Aorta (tissue), 5 donors: Measurements from ENCODE around the gene EPM2AIP1. TPM values are rescaled to one million over a fixed set of nuclear protein-coding genes. Genes with fewer than 3 reads are reported as not detected.

Experiments
- ATAC-seq: fragments of 200-7000 bp; cut with Tn5 transposase; one replicate; pipeline ENCODE4 v1.9.1; 2022; ENCODE audit warnings: moderate library complexity; ENCODE audit not compliant: low FRiP score
- DNase-seq, 2 donors: peaks; one replicate each; pipeline ENCODE4 v3.0.0-alpha.2; 2020
- H3K27ac ChIP-seq, 2 donors: one replicate each; pipeline ENCODE4 v1.5.1; 2013; ENCODE audit warnings: low read length in 2 of 2, mild to moderate bottlenecking in 2 of 2, moderate library complexity in 2 of 2, control low read depth in 1 of 2, inconsistent platforms in 1 of 2, low read depth in 1 of 2
- H3K27me3 ChIP-seq, 2 donors: one replicate each; pipeline ENCODE4 v1.6.1; 2013; ENCODE audit warnings: control low read depth in 1 of 2, low read length in 1 of 2, mild to moderate bottlenecking in 1 of 2, moderate library complexity in 1 of 2; ENCODE audit not compliant: insufficient read depth in 2 of 2, control insufficient read depth in 1 of 2
- H3K36me3 ChIP-seq, 2 donors: one replicate each; pipeline ENCODE4 v1.6.1; 2013; ENCODE audit warnings: control low read depth in 1 of 2, low read length in 1 of 2, mild to moderate bottlenecking in 1 of 2; ENCODE audit not compliant: insufficient read depth in 2 of 2, control insufficient read depth in 1 of 2
- H3K4me1 ChIP-seq, 2 donors: one replicate each; pipeline ENCODE4 v1.6.1; 2013; ENCODE audit warnings: low read length in 2 of 2, control low read depth in 1 of 2, mild to moderate bottlenecking in 1 of 2, moderate library complexity in 1 of 2; ENCODE audit not compliant: insufficient read depth in 2 of 2, control insufficient read depth in 1 of 2
- H3K4me3 ChIP-seq, 2 donors: one replicate each; pipeline ENCODE4 v1.5.1; 2013; ENCODE audit warnings: low read length in 2 of 2, control low read depth in 1 of 2, mild to moderate bottlenecking in 1 of 2
- H3K9me3 ChIP-seq: one replicate; pipeline ENCODE4 v1.6.1; 2013; ENCODE audit warnings: mild to moderate bottlenecking, low read length; ENCODE audit not compliant: control insufficient read depth
- WGBS, 2 donors: extraction: QIAGEN DNeasy Blood & Tissue Kit; methylation state at CpG; one replicate each; pipeline ENCODE4 v1.1.7; 2013; 5-methylcytosine and 5-hydroxymethylcytosine counted together
- intact Hi-C, 2 donors: fragments of 100-400 bp; cut with DNase I; formaldehyde crosslinking; loops; one replicate each; pipeline versions ENCODE4 v1.14.2 to v1.15.0; 2022
- polyA plus RNA-seq, 2 donors: library from polyadenylated mRNA; stranded (reverse); fragments of 200-250 nt; gene quantifications; one replicate each; pipeline ENCODE4 v1.2.3, GENCODE V29; 2013
- total RNA-seq, 2 donors: library from RNA; stranded (reverse); fragmentation: NEBNext Ultra II Directional; extraction: Animal tissue kit (Norgen Biotek cat#: 25700); gene quantifications; one replicate each; pipeline ENCODE4 v1.2.1, GENCODE V29; 2021
- donor health status: healthy with polysubstance abuse.
- donor health status: Bipolar disorder and iron deficiency.
- donor health status: DM: no; HTN: no; CAD: no.
- donor health status: DM: no; HTN: no; CAD: no.
- donor health status: DM: yes; HTN: yes; CAD: no.

Gene EPM2AIP1
- total and polyA plus RNA-seq, 4 donors: 2.5 to 21.0 (median 15.4) TPM

- Histone ChIP-seq H3K4me1 (no peaks in the 10 kb centered on the region), H3K36me3 (peaks cover 9 to 17% of the 10 kb centered on the region in 2 donors), H3K27ac (no peak overlapping the region), H3K4me3 (no peak overlapping the region), H3K27me3 (no peaks in the 10 kb centered on the region), H3K9me3 (no peaks in the 10 kb centered on the region)
- ATAC-seq: no peak
- WGBS, 2 donors: 97 to 100% methylated on average over 3 of the region's 3 CpGs
- no peak for DNase-seq
- intact Hi-C loops: no loop called here
These were observed 24.8 kb upstream of the EPM2AIP1 start for GRCh38 chr3:37017683-37018082.

GRCh38 chr3:37016903-37017302, 24.0 kb upstream of the EPM2AIP1 start:
- intact Hi-C loops: no loop called here
- no peak for DNase-seq
- no peak for ATAC-seq
- Histone ChIP-seq H3K4me1 (no peaks in the 10 kb centered on the region), H3K36me3 (peaks cover 4 to 15% of the 10 kb centered on the region in 2 donors), H3K4me3 (no peak overlapping the region), H3K9me3 (no peaks in the 10 kb centered on the region), H3K27me3 (no peaks in the 10 kb centered on the region), H3K27ac (no peak overlapping the region)
- 90 to 94% methylated on average over 8 of the region's 8 CpGs for WGBS, 2 donors

- Histone ChIP-seq H3K4me1 (no peaks in the 10 kb centered on the region), H3K36me3 (peaks cover 4 to 7% of the 10 kb centered on the region in 2 donors), H3K27me3 (no peaks in the 10 kb centered on the region), H3K27ac (no peak overlapping the region), H3K4me3 (no peak overlapping the region), H3K9me3 (no peaks in the 10 kb centered on the region)
- DNase-seq (no peak), ATAC-seq (no peak)
- WGBS, 2 donors: 93 to 94% methylated on average over 5 of the region's 5 CpGs
- intact Hi-C loops: no loop called here
These were observed 22.7 kb upstream of the EPM2AIP1 start for GRCh38 chr3:37015642-37016041.

- H3K27me3 ChIP-seq: no peaks in the 10 kb centered on the region
- H3K36me3 ChIP-seq: peaks cover 4 to 5% of the 10 kb centered on the region in 2 donors
- intact Hi-C loops: no loop called here
- H3K4me1 ChIP-seq: no peaks in the 10 kb centered on the region
- ATAC-seq: no peak
- no peak for DNase-seq
- WGBS, 2 donors: 80 to 86% methylated on average over 2 of the region's 2 CpGs
- H3K9me3 ChIP-seq: no peaks in the 10 kb centered on the region
- H3K27ac ChIP-seq: no peak overlapping the region
- no peak overlapping the region for H3K4me3 ChIP-seq
These were observed 21.7 kb upstream of the EPM2AIP1 start for GRCh38 chr3:37014620-37015019.

- Histone ChIP-seq H3K4me1 (no peaks in the 10 kb centered on the region), H3K27me3 (no peaks in the 10 kb centered on the region), H3K9me3 (no peaks in the 10 kb centered on the region), H3K4me3 (peak within 1 kb of the TSS; percentile 52 to 76), H3K36me3 (peaks cover 0 to 2% of the 10 kb centered on the region in 2 donors), H3K27ac (peak within 1 kb of the TSS; percentile 88 to 96)
- intact Hi-C loops: no loop called here
- WGBS, 2 donors: 1% methylated on average over 47 of the region's 47 CpGs
- ATAC-seq: peak; percentile 98
- peak; percentile 97 to 98 for DNase-seq
These were observed 674 bp upstream of the EPM2AIP1 start, which contains the start of gene MLH1 for GRCh38 chr3:36993326-36994283. Gene MLH1 (plus strand): TSS chr3:36993518. CDS start chr3:36993548, 30 bp downstream.

- no peaks in the 10 kb centered on the region for H3K4me1 ChIP-seq
- H3K27me3 ChIP-seq: no peaks in the 10 kb centered on the region
- peak overlapping the region; percentile 48 to 76 for H3K4me3 ChIP-seq
- peaks cover 0 to under 1% of the 10 kb centered on the region in 2 donors for H3K36me3 ChIP-seq
- ATAC-seq (peak; percentile 0), DNase-seq (no peak)
- intact Hi-C loops: no loop called here
- H3K9me3 ChIP-seq: no peaks in the 10 kb centered on the region
- 4% methylated on average over 24 of the region's 24 CpGs for WGBS, 2 donors
- peak overlapping the region; percentile 78 to 94 for H3K27ac ChIP-seq
These were observed 767 bp downstream of the EPM2AIP1 start for GRCh38 chr3:36991923-36992805.

- H3K36me3 ChIP-seq: peaks cover 0 to 2% of the 10 kb centered on the region in 2 donors
- ATAC-seq: no peak
- no peaks in the 10 kb centered on the region for H3K27me3 ChIP-seq
- intact Hi-C loops: no loop called here
- no peak overlapping the region for H3K27ac ChIP-seq
- peak overlapping the region; percentile 43 to 48 for H3K4me3 ChIP-seq
- H3K9me3 ChIP-seq: no peaks in the 10 kb centered on the region
- WGBS, 2 donors: 66 to 69% methylated on average over 3 of the region's 3 CpGs
- no peaks in the 10 kb centered on the region for H3K4me1 ChIP-seq
- DNase-seq: no peak
These were observed 1.8 kb downstream of the EPM2AIP1 start for GRCh38 chr3:36991147-36991546.

GRCh38 chr3:36989568-36989967, 3.4 kb downstream of the EPM2AIP1 start:
- Histone ChIP-seq H3K4me3 (peak overlapping the region; percentile 24 to 57), H3K36me3 (peaks cover 2 to 6% of the 10 kb centered on the region in 2 donors), H3K27ac (no peak overlapping the region), H3K4me1 (no peaks in the 10 kb centered on the region), H3K27me3 (no peaks in the 10 kb centered on the region), H3K9me3 (no peaks in the 10 kb centered on the region)
- intact Hi-C loops: no loop called here
- DNase-seq (no peak), ATAC-seq (no peak)
